GM18505 (cell line): Measurements from ENCODE around the gene FKRP.
"Not testable (repeated sequence)": the region's sequence is repeated elsewhere in the genome, so short reads cannot be mapped to it uniquely, and the experiment has no call there.

Source experiments
- ATAC-seq: cut with Tn5 transposase; IDR thresholded peaks from one replicate; pipeline ENCODE4 v1.9.1; 2021; ENCODE audit not compliant: unreplicated experiment
- POLR2A ChIP-seq: IDR thresholded peaks from 4 replicates; pipeline ENCODE4 v1.6.1; 2011; ENCODE audit warnings: borderline replicate concordance; ENCODE audit not compliant: insufficient read depth, insufficient read length; ENCODE audit errors: extremely low read depth

The FKRP gene

GRCh38 chr19:46766569-46767317 lies 20.9 kb downstream of the FKRP start:
- TF ChIP-seq POLR2A: no peak
- no peak for ATAC-seq

DNA sequence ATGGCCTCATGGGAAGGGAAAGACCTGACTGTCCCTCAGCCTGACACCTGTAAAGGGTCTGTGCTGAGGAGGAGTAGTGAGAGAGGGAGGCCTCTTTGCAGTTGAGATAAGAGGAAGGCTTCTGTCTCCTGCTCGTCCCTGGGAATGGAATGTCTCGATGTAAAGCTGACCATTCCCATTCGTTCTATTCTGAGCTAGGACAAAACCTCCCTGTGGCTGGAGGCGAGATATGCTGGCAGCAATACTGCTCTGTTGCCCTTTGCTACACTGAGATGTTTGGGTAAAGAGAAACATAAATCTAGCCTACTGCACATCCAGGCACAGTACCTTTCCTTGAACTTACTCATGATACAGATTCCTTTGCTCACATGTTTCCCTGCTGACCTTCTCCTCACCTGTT lies 22.9 kb downstream of the FKRP start:
- ATAC-seq: not testable (repeated sequence)

DNA sequence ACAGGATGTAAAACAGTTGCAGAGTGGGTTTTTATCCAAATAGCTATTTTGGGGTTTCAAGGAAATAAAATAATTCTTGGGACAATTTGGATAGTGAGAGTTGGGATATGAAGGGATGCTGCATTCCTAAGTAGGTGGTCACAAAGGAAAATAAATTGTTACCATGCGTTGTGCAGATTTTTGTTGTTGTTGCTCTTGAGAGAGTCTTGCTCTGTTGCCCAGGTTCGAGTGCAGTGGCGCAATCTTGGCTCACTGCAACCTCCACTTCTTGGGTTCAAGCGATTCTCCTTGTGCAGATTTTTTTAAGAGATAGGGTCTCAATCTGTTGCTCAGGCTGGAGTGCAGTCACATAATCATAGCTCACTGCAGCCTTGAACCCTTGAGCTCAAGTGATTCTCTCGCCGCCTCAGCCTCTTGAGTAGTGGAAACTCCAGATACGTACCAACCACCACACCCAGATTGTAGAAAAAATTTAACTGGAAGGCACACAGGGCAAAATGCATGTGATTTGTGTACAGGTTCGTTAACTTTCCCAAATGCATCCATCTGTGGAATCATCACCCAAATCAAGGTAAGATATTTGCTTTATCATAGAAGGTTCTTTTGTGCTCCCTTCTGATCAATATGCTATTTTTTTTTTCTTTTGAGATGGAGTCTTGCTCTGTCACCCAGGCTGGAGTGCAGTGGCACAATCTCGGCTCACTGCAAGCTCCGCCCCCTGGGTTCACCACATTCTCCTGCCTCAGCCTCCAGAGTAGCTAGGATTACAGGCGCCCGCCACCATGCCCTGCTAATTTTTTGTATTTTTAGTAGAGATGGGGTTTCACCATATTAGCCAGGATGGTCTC lies 26.5 kb downstream of the FKRP start:
- ATAC-seq: no peak
- TF ChIP-seq POLR2A: no peak

GRCh38 chr19:46773018-46773399 lies 27.2 kb downstream of the FKRP start:
- no peak for ATAC-seq
- TF ChIP-seq POLR2A: no peak

GRCh38 chr19:46775642-46776258 lies 29.9 kb downstream of the FKRP start:
- ATAC-seq: no peak
- TF ChIP-seq POLR2A: no peak

- no peak for TF ChIP-seq POLR2A
- no peak for ATAC-seq
Observed at GRCh38 chr19:46776927-46777911, 31.4 kb downstream of the FKRP start.

DNA sequence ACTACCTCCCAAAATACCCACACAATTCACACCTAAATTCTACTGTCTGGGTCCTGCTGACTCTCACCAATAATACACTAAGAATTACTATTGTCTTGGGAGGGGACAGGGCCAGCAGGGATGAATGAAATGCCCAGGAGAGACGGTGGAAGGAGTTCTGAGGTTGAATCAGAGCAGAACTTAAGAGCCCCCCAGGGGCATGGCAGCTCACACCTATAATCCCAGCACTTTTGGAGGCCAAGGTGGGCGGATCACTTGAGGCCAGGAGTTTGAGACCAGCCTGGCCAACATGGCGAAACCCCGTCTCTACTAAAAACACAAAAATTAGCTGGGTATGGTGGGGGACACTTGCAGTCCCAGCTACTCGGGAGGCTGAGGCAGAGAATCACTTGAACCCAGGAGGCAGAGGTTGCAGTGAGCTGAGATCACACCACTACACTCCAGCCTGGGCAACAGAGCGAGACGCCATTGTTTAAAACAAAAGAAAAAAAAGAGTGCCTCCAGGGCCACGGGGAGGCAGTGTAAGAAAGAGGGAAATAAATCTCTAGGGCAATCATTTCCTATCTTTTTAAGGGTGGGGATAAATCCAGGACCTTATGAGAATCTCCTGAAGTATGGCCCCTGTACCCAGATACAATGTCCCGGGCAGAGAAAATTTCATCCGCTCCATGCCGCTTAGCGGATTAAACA lies 32.2 kb downstream of the FKRP start:
- ATAC-seq: not testable (repeated sequence)

- TF ChIP-seq POLR2A: no peak
- no peak for ATAC-seq
Observed at GRCh38 chr19:46782355-46783019, 36.6 kb downstream of the FKRP start.

- no peak for ATAC-seq
- no peak for TF ChIP-seq POLR2A
Observed at GRCh38 chr19:46783670-46784069, 37.8 kb downstream of the FKRP start.

DNA sequence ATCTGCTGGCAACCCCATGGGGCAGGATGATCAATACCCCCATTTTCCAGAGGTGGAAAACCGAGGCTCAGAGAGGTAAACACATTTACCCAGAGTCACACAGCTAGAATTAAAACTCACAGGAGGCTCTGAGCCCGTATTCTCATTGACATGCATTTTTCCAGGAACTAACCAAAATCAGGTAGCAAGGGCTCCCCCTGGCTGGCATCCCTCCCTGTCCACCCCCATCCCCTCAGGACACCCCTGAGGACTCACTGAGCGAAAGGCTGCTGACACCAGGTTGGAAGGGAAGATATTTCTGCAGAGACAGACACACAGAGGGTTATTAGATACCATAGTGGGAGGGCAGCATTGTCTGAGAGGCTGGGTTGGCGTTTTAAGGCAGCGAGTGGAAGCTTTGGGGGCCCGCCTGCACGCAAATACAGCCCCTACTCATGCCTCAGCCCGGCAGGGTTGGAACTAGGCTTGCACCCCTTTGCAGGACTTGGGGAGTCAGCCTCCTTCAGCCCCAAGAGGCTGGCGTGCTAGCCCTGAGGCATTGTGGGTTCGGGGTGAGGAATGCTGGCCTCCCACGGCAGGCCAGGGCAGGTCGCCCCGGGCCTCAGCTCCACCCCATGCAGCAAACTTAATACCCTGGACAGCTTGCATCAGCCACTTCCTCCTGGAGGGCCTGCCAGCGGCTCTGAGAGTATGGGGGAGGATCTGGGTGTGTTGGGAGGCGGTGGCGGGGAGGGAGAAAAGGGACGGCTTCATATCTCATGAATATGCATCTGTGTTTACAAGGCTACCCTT lies 38.6 kb downstream of the FKRP start:
- ATAC-seq: no peak
- TF ChIP-seq POLR2A: peak; percentile 56
